IPS DF 6.9 (cell line): Measurements from ENCODE around the gene EIF3CL.
"Not testable (repeated sequence)": the region's sequence is repeated elsewhere in the genome, so short reads cannot be mapped to it uniquely, and the experiment has no call there.

Experiments used
- DNase-seq: peaks from one replicate; pipeline ENCODE4 v3.0.0-alpha.2; 2013; ENCODE audit warnings: low read depth, low spot score
- H3K27ac ChIP-seq: one replicate; pipeline ENCODE4 v1.5.1; 2013; ENCODE audit warnings: low read length, control low read depth
- H3K27me3 ChIP-seq: 2 replicates; pipeline ENCODE4 v1.6.1; 2013; ENCODE audit warnings: mild to moderate bottlenecking, low read length; ENCODE audit not compliant: control insufficient read depth, insufficient read depth
- H3K36me3 ChIP-seq: 2 replicates; pipeline ENCODE4 v1.6.1; 2013; ENCODE audit warnings: low read length; ENCODE audit not compliant: control insufficient read depth, insufficient read depth
- H3K4me1 ChIP-seq: 2 replicates; pipeline ENCODE4 v1.6.1; 2013; ENCODE audit warnings: low read length; ENCODE audit not compliant: control insufficient read depth, insufficient read depth
- H3K4me3 ChIP-seq: 2 replicates; pipeline ENCODE4 v1.5.1; 2013; ENCODE audit warnings: mild to moderate bottlenecking, low read length
- H3K9me3 ChIP-seq: 2 replicates; pipeline ENCODE4 v1.6.1; 2013; ENCODE audit warnings: low read length, inconsistent platforms; ENCODE audit not compliant: control insufficient read depth, insufficient read depth
- WGBS: extraction: QIAGEN DNeasy Blood & Tissue Kit; methylation state at CpG from one replicate; pipeline ENCODE4 v1.1.7; 2013; ENCODE audit warnings: mixed read lengths, missing lambda C conversion rate; ENCODE audit not compliant: insufficient read length, insufficient coverage; 5-methylcytosine and 5-hydroxymethylcytosine counted together

The EIF3CL gene

GRCh38 chr16:28363408-28363807, 40.2 kb downstream of the EIF3CL start, which contains the start of gene NPIPB6:
Gene NPIPB6 (minus strand): TSS chr16:28363508. CDS start chr16:28362822, 686 bp downstream.
- WGBS, result no CpG with 5 or more reads among the region's 5 CpGs
- H3K27ac ChIP-seq, DNase-seq, H3K4me3 ChIP-seq, H3K27me3 ChIP-seq, H3K9me3 ChIP-seq, H3K4me1 ChIP-seq, H3K36me3 ChIP-seq: not testable (repeated sequence)

DNA sequence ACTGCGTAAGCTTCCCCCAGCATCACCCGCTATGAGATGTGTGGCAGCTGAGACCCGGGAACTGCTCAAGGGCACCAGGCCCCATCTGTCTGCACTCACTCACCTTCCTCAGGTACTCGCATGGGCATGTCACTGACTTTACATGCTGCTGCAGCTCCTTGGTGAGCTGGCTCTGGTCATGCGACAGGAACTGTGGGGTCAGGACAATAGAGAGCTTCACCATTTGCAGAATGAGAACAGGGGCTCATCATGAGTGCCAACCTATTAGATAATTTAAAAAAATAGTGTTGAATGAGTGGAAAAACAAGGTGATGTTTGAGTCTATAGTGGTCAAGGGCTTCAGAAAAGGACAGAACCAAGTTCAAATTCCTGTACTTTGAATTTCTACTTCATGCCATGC, 41.0 kb downstream of the EIF3CL start:
- H3K27ac ChIP-seq, H3K4me3 ChIP-seq, H3K27me3 ChIP-seq, H3K4me1 ChIP-seq, DNase-seq, H3K36me3 ChIP-seq, H3K9me3 ChIP-seq: not testable (repeated sequence)
- no CpG with 5 or more reads among the region's 5 CpGs for WGBS

GRCh38 chr16:28338230-28338629, 65.4 kb downstream of the EIF3CL start:
- H3K27ac ChIP-seq, H3K27me3 ChIP-seq, DNase-seq, H3K4me1 ChIP-seq, H3K4me3 ChIP-seq, H3K9me3 ChIP-seq, H3K36me3 ChIP-seq: not testable (repeated sequence)
- WGBS, result no CpG with 5 or more reads among the region's 6 CpGs

DNA sequence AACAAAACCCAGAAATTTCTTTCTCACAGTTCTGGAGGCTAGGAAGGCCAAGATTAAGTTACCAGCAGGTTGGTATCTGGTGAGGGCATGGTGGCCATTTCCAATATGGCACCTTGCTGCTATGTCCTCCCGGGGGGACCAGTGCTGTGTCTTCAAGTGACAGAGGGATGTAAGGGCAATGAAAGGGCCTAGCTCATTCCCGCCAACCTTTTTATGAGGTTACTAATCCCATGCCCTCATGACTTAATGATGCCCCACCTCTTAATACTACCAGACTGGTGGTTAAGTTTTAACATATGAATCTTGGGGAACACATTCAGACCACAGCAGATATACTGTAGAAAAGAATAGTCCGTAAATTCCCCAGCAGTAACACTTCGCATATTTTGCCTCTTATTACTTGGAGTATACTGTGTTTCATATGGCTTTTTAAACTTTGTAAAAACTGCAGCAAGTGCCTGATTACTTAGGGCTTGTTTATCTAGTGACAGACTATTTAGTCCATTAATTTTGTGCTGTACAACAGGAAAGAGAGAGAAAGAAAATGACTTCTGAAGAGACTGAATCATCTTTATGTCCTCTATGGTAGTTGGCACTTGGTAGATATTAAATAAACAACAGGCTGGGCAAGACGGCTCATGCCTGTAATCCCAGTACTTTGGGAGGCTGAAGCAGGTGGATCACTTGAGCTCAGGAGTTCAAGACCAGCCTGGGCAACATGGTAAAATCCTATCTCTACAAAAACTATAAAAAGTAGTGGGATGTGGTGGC, 66.5 kb downstream of the EIF3CL start:
- H3K4me3 ChIP-seq, DNase-seq, H3K36me3 ChIP-seq, H3K27me3 ChIP-seq, H3K4me1 ChIP-seq, H3K27ac ChIP-seq, H3K9me3 ChIP-seq: not testable (repeated sequence)
- no CpG with 5 or more reads among the region's 5 CpGs for WGBS

DNA sequence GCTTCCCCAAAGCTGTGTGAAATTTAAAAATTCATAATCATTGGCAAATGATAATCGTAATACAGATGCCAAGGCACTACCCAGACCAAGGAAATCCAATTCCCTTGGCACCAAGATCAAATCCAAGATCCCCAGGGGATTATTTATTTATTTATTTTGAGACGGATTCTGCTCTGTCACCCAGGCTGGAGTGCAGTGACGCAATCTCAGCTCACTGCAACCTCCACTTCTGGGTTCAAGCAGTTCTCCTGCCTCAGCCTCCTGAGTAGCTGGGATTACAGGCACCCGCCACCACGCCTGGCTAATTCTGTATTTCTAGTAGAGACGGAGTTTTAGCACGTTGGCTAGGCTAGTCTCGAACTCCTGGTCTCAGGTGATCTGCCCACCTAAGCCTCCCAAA, 68.0 kb downstream of the EIF3CL start:
- not testable (repeated sequence) for H3K36me3 ChIP-seq, H3K4me1 ChIP-seq, H3K27ac ChIP-seq, H3K9me3 ChIP-seq, DNase-seq, H3K4me3 ChIP-seq, H3K27me3 ChIP-seq
- WGBS, result no CpG with 5 or more reads among the region's 8 CpGs

- H3K4me1 ChIP-seq, H3K27ac ChIP-seq, H3K27me3 ChIP-seq, H3K36me3 ChIP-seq, H3K4me3 ChIP-seq, H3K9me3 ChIP-seq, DNase-seq: not testable (repeated sequence)
- WGBS, result no CpG with 5 or more reads among the region's 6 CpGs
These were observed 71.0 kb downstream of the EIF3CL start for GRCh38 chr16:28332632-28333031.

GRCh38 chr16:28330981-28331380, 72.7 kb downstream of the EIF3CL start:
- WGBS, result no CpG with 5 or more reads among the region's 2 CpGs
- not testable (repeated sequence) for H3K27me3 ChIP-seq, H3K9me3 ChIP-seq, DNase-seq, H3K4me1 ChIP-seq, H3K4me3 ChIP-seq, H3K36me3 ChIP-seq, H3K27ac ChIP-seq

DNA sequence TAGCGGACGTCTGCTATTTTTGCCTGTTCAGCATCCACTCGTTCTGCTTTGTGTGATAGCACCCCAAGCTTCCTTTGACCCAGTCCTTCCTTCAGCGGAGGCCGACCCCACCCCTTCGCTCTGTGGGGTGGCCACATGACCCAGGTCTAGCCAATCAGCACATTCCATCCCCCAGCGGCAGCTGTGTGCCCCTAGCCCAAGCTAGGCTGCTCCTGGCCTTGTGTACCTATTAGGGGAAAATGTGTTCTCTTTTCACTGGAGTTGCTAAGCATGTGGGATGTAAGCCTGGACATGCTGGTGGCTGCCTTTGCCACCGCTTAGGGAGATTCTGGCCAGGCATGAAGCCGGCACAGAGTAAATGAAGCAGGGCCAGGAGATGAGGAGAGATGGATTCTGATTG, 73.4 kb downstream of the EIF3CL start:
- H3K27me3 ChIP-seq, H3K27ac ChIP-seq, H3K36me3 ChIP-seq, H3K4me3 ChIP-seq, DNase-seq, H3K9me3 ChIP-seq, H3K4me1 ChIP-seq: not testable (repeated sequence)
- WGBS, result no CpG with 5 or more reads among the region's 9 CpGs
